ENCODE measurements around the gene CD37.
"Not testable (repeated sequence)": the region's sequence is repeated elsewhere in the genome, so short reads cannot be mapped to it uniquely, and the experiment has no call there.

The CD37 gene

DNA sequence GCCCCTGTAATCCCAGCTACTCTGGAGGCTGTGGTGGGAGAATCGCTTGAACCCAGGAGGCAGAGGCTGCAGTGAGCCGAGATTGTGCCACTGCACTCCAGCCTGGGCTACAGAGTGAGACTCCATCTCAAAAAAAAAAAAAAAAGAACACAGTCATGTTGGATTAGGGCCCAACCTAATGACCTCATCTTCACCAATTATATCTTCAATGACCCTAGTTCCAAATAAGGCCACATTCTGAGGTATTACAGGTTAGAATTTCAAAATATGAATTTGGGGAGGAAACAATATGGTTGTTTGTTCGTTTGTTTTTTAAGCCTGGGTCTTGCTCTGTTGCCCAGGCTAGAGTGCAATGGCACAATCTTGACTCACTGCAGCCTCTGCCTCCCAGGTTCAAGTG, 38.0 kb downstream of the CD37 start:
- H3K4me1 Mint-ChIP-seq, ATAC-seq, H3K4me3 Mint-ChIP-seq, H3K9me3 Mint-ChIP-seq, H3K27ac Mint-ChIP-seq: not testable (repeated sequence)
- Mint-ChIP-seq H3K27me3 (peaks cover 10% of the 10 kb centered on the region), H3K36me3 (peaks cover 11% of the 10 kb centered on the region)

DNA sequence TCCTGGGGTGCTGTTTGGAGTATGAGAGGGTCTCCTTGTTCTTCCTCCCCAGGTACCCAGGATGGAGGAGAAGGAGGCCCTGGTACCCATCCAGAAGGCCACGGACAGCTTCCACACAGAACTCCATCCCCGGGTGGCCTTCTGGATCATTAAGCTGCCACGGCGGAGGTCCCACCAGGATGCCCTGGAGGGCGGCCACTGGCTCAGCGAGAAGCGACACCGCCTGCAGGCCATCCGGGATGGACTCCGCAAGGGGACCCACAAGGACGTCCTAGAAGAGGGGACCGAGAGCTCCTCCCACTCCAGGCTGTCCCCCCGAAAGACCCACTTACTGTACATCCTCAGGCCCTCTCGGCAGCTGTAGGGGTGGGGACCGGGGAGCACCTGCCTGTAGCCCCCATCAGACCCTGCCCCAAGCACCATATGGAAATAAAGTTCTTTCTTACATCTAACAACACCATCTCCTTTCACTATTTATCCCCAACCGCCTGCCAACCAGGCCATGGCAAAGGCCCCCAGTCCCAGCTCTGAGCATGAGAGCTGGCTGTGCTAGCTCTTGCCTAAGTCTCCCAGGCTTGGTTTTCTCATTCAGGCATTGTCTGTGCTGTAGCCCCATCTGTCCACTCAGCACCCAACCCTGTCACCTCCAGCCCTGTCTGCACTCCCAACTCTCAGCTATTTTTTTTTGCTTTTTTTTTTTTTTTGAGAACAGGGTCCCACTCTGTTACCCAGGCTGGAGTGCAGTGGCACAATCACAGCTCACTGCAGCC, 39.6 kb downstream of the CD37 start:
- no peak for ATAC-seq
- Mint-ChIP-seq H3K36me3 (peaks cover 5% of the 10 kb centered on the region), H3K27me3 (peaks cover 10% of the 10 kb centered on the region), H3K4me3 (no peak overlapping the region), H3K27ac (no peak overlapping the region), H3K9me3 (no peaks in the 10 kb centered on the region), H3K4me1 (no peaks in the 10 kb centered on the region)

DNA sequence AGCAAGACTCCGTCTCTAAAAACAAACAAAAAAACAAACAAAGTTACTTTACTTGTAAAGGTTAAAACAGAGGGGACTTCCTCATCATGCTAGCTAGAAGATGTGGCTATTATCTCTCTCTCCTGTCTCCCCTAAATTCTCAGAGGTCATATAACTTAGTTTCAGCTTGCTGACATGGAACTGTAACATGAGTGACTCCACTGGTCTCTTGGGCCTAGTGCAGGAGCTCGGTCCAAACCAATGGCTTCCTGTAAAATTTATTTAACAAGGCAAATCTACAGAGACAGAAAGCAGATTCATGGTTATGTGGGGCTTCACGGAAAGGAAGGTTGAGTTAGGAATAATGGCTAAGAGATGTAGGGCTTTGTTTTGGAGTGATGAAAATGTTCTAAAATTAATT, 43.3 kb downstream of the CD37 start:
- no peaks in the 10 kb centered on the region for H3K4me1 Mint-ChIP-seq
- no peak for ATAC-seq
- H3K9me3 Mint-ChIP-seq, result peaks cover 3% of the 10 kb centered on the region
- H3K36me3 Mint-ChIP-seq, result peaks cover 10% of the 10 kb centered on the region
- no peak overlapping the region for H3K27ac Mint-ChIP-seq
- peaks cover 10% of the 10 kb centered on the region for H3K27me3 Mint-ChIP-seq
- no peak overlapping the region for H3K4me3 Mint-ChIP-seq

DNA sequence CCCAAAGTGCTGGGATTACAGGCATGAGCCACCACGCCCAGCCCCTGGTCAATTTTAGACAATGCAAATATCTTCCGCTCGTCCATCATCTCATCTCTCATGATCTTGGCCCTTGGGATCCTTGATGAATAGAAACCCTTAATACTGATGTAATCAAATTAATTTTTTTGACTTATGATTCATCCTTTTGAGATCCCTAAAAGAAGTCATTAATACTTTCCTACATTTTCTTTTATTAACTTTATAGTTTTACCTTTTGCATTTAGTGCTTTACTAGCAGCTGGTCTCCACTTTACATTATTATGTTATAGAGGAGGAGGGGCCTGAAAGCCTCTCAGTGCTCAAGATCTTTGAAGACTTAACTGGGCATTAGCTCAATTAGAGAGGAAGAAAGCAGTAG, 45.2 kb downstream of the CD37 start:
- Mint-ChIP-seq H3K9me3 (peaks cover 3% of the 10 kb centered on the region), H3K36me3 (peaks cover 10% of the 10 kb centered on the region)

DNA sequence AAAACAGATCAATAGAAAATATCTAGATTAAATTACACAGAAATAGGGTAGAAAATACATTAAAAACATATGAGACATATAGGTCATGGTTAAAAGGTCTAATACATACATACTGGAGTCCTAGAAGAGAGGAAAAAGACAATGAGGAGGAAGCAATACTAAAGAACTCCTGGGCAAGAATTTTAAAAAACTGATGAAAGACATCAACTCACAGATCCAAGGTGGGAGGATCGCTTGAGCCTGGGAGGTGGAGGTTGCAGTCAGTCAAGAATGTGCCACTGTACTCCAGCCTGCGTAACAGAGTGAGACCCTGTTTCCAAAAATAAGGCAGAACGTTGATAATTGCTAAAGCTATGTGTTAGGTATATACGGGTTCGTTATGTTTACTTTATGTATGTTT, 47.4 kb downstream of the CD37 start:
- Mint-ChIP-seq H3K36me3 (peaks cover 10% of the 10 kb centered on the region), H3K27ac (no peak overlapping the region), H3K4me3 (no peak overlapping the region), H3K9me3 (peaks cover 3% of the 10 kb centered on the region), H3K27me3 (no peaks in the 10 kb centered on the region), H3K4me1 (peaks cover 6% of the 10 kb centered on the region)
- ATAC-seq, result no peak

More for the DNA sequence above, 45.2 kb downstream of the CD37 start:
- H3K4me3 Mint-ChIP-seq, result no peak overlapping the region
- no peak overlapping the region for H3K27ac Mint-ChIP-seq
- H3K27me3 Mint-ChIP-seq, result peaks cover 2% of the 10 kb centered on the region
- no peak for ATAC-seq
- H3K4me1 Mint-ChIP-seq, result no peaks in the 10 kb centered on the region

DNA sequence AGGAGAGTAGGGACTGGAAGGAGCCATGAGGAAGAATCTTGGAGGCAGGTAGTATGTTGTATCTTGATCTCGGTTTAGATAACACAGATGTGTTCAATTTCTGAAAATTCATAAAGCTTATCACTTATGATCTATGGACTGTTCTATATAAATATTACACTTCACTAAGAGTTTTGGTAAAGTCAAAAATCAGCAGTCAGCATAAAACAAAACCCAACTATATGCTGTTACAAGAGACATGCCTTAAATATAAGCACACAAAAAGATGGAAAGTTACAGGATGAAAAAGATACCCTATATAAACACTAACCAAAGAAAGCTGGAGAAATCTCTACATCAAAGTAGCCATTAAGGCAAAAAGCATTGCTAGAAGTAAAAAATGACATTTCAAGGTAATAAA, 48.4 kb downstream of the CD37 start:
- Mint-ChIP-seq H3K4me1 (peaks cover 16% of the 10 kb centered on the region), H3K4me3 (no peak overlapping the region), H3K9me3 (peaks cover 6% of the 10 kb centered on the region), H3K27ac (no peak overlapping the region), H3K36me3 (peaks cover 10% of the 10 kb centered on the region), H3K27me3 (no peaks in the 10 kb centered on the region)
- ATAC-seq, result no peak

DNA sequence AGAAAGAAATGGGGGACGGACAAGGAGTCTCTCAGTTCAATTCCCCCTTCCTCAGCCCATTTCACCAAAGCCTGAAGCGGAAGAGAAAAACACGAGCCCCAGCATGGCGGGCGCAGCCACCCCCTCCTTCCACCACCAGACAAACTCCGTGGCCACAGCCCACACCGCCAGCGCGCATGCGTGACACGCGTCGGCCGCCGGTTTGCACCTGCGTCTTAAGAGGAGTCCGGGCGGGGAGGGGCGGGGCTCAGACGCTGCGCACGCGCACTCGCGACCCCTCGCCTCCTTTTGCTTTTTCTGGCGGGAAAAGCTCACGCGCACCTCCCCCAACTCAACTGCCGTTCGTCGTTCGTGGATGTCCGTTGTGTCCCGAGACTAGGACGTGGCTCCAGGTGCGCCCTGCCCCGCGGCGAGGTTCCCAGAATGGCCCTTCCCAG, 52.7 kb downstream of the CD37 start, which contains the start of gene KASH5:
Gene KASH5, plus strand, starts transcription at position 314 of the 437 bp plus-strand sequence. CDS start 2,635 bp downstream, outside the sequence.
- Mint-ChIP-seq H3K4me1 (peaks cover 54% of the 10 kb centered on the region), H3K27ac (peak within 1 kb of the TSS; percentile 69), H3K4me3 (peak within 1 kb of the TSS; percentile 83), H3K27me3 (no peaks in the 10 kb centered on the region), H3K36me3 (no peaks in the 10 kb centered on the region), H3K9me3 (peaks cover 3% of the 10 kb centered on the region)
- ATAC-seq, result peak; percentile 84

DNA sequence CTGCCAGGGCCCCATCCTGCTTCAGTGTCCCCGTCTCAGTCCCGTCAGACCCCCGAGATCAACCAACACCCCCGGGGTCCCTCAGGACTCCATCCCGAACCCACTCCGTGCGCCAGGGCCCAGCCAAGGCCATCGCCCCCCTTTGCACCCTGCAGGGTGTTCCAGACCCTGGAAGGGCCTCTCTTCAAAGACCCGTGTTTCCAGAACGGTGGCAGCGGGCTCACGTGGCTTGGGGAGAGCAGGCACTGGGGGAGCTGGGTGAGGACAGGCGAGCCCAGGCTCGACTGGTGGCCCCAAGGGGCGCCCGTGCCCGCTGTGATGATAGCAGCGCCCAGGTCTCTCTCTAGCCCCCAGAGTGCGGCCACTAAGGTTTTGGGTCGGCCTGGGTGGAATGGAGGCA, 54.2 kb downstream of the CD37 start:
- Mint-ChIP-seq H3K36me3 (no peaks in the 10 kb centered on the region), H3K4me3 (peak overlapping the region; percentile 29), H3K27ac (peak overlapping the region; percentile 69), H3K9me3 (peaks cover 3% of the 10 kb centered on the region), H3K27me3 (no peaks in the 10 kb centered on the region), H3K4me1 (peaks cover 54% of the 10 kb centered on the region)
- no peak for ATAC-seq

Data from stimulated activated memory B cell treated with anti-CD40 and anti-IgM and Interleukin-4, amounts not matched to agents 10 μg/mL and 1 μg/mL and 100 μg/mL, for 72 hours (primary cell).